ENCODE data around the gene PCSK6.

Gene PCSK6

GRCh38 chr15:101322854-101323477, 166.5 kb downstream of the PCSK6 start:
- DNase-seq = no peak

GRCh38 chr15:101322016-101322695, 167.4 kb downstream of the PCSK6 start:
- no peak for DNase-seq

GRCh38 chr15:101320501-101321052, 168.9 kb downstream of the PCSK6 start:
- no peak for DNase-seq

- no peak for DNase-seq
Observed at GRCh38 chr15:101318839-101319238, 170.7 kb downstream of the PCSK6 start.

GRCh38 chr15:101318147-101318819, 171.2 kb downstream of the PCSK6 start:
- DNase-seq = no peak

- no peak for DNase-seq
Observed at GRCh38 chr15:101317336-101317872, 172.1 kb downstream of the PCSK6 start.

- no peak for DNase-seq
Observed at GRCh38 chr15:101316529-101316928, 173.0 kb downstream of the PCSK6 start.

GRCh38 chr15:101315736-101316135, 173.8 kb downstream of the PCSK6 start:
- no peak for DNase-seq

GRCh38 chr15:101314336-101315125, 175.0 kb downstream of the PCSK6 start:
- DNase-seq = no peak

GRCh38 chr15:101313041-101313761, 176.3 kb downstream of the PCSK6 start:
- DNase-seq = no peak

GRCh38 chr15:101310508-101310907, 179.0 kb downstream of the PCSK6 start:
- no peak for DNase-seq

- DNase-seq = no peak
Observed at GRCh38 chr15:101310161-101310480, 179.4 kb downstream of the PCSK6 start.

GRCh38 chr15:101309436-101310160, 179.9 kb downstream of the PCSK6 start:
- DNase-seq = no peak

GRCh38 chr15:101308604-101309435, 180.7 kb downstream of the PCSK6 start:
- DNase-seq = peak; percentile 45 to 65

GRCh38 chr15:101307897-101308603, 181.5 kb downstream of the PCSK6 start:
- no peak for DNase-seq

- peak; percentile 59 to 63 for DNase-seq
Observed at GRCh38 chr15:101307048-101307896, 182.2 kb downstream of the PCSK6 start.

GRCh38 chr15:101306341-101307047, 183.0 kb downstream of the PCSK6 start:
- no peak for DNase-seq

- DNase-seq = no peak
Observed at GRCh38 chr15:101305820-101306255, 183.7 kb downstream of the PCSK6 start.
